WTC11 (cell line): ENCODE measurements around the gene CIC. TPM values are rescaled to one million over a fixed set of nuclear protein-coding genes. Genes with fewer than 3 reads are reported as not detected.

ENCODE experiments used
- ATAC-seq: fragments of 200-7000 bp; cut with Tn5 transposase; 2 replicates; pipeline ENCODE4 v1.10.0; 2021; ENCODE audit warnings: mild to moderate bottlenecking, moderate library complexity
- CTCF ChIA-PET: fragments of 300-600 bp; sonication (Branson Sonifier 250); formaldehyde crosslinking; loops from one replicate; lab custom pipeline; 2021; ENCODE audit warnings: antibody characterized with exemption; lab: Charles Lee
- POLR2A ChIA-PET: fragments of 350-600 bp; sonication (Branson Sonifier 250); formaldehyde crosslinking; loops from one replicate; lab custom pipeline; 2021; ENCODE audit warnings: antibody characterized with exemption; lab: Charles Lee
- DNase-seq: peaks from one replicate; pipeline ENCODE4 v3.0.0; 2021; ENCODE audit warnings: low spot score
- H3K27ac Mint-ChIP-seq: 2 replicates; pipeline ENCODE4 v1.8.0; 2021; ENCODE audit warnings: mixed read lengths
- H3K27me3 Mint-ChIP-seq: 2 replicates; pipeline ENCODE4 v1.8.0; 2021; ENCODE audit warnings: low read depth, mild to moderate bottlenecking, moderate library complexity, mixed read lengths
- H3K36me3 Mint-ChIP-seq: 2 replicates; pipeline ENCODE4 v1.8.0; 2021; ENCODE audit warnings: mixed read lengths
- H3K4me1 Mint-ChIP-seq: 2 replicates; pipeline ENCODE4 v1.8.0; 2022; ENCODE audit warnings: mixed read lengths
- H3K4me3 Mint-ChIP-seq: 2 replicates; pipeline ENCODE4 v1.8.0; 2021; ENCODE audit warnings: mild to moderate bottlenecking, moderate library complexity, mixed read lengths
- H3K9me3 Mint-ChIP-seq: 2 replicates; pipeline ENCODE4 v1.8.0; 2021; ENCODE audit warnings: mixed read lengths
- AFF4 ChIP-seq: sonication (generic); formaldehyde crosslinking; IDR thresholded peaks from 2 replicates; pipeline ENCODE4 v1.8.1; 2023; ENCODE audit warnings: mild to moderate bottlenecking, missing genetic modification reagents, borderline replicate concordance
- ATF6 ChIP-seq: sonication (generic); formaldehyde crosslinking; IDR thresholded peaks from 2 replicates; pipeline ENCODE4 v1.8.1; 2023; ENCODE audit warnings: mild to moderate bottlenecking, missing genetic modification reagents
- CBFB ChIP-seq: sonication (generic); formaldehyde crosslinking; IDR thresholded peaks from 2 replicates; pipeline ENCODE4 v1.8.1; 2022; ENCODE audit warnings: mild to moderate bottlenecking, low read depth, missing genetic modification reagents
- CREM ChIP-seq: sonication (generic); formaldehyde crosslinking; IDR thresholded peaks from 2 replicates; pipeline ENCODE4 v1.8.1; 2022; ENCODE audit warnings: mild to moderate bottlenecking, missing genetic modification reagents, moderate library complexity
- E2F5 ChIP-seq: sonication (generic); formaldehyde crosslinking; IDR thresholded peaks from 2 replicates; pipeline ENCODE4 v1.8.1; 2022; ENCODE audit warnings: mild to moderate bottlenecking, moderate library complexity, missing genetic modification reagents
- ESRRA ChIP-seq: sonication (generic); formaldehyde crosslinking; IDR thresholded peaks from 2 replicates; pipeline ENCODE4 v1.8.1; 2022; ENCODE audit warnings: mild to moderate bottlenecking, missing genetic modification reagents, borderline replicate concordance
- FOXJ3 ChIP-seq: sonication (generic); formaldehyde crosslinking; IDR thresholded peaks from 2 replicates; pipeline ENCODE4 v1.9.0; 2021; ENCODE audit warnings: missing genetic modification reagents, mild to moderate bottlenecking, borderline replicate concordance
- FOXK1 ChIP-seq: sonication (generic); formaldehyde crosslinking; IDR thresholded peaks from 2 replicates; pipeline ENCODE4 v1.8.0; 2022; ENCODE audit warnings: mild to moderate bottlenecking, moderate library complexity, missing genetic modification reagents
- GABPB1 ChIP-seq: sonication (generic); formaldehyde crosslinking; IDR thresholded peaks from 2 replicates; pipeline ENCODE4 v1.8.1; 2023; ENCODE audit warnings: mild to moderate bottlenecking, missing genetic modification reagents
- JUN ChIP-seq: sonication (generic); formaldehyde crosslinking; IDR thresholded peaks from 2 replicates; pipeline ENCODE4 v1.8.0; 2023; ENCODE audit warnings: mild to moderate bottlenecking, missing genetic modification reagents
- OVOL2 ChIP-seq: fragments of 250-450 bp; sonication (Bioruptor Pico); IDR thresholded peaks from 2 replicates; pipeline ENCODE4 v1.9.0; 2021; ENCODE audit warnings: mild to moderate bottlenecking, borderline replicate concordance
- SMAD4 ChIP-seq: sonication (generic); formaldehyde crosslinking; IDR thresholded peaks from 2 replicates; pipeline ENCODE4 v1.8.0; 2022; ENCODE audit warnings: mild to moderate bottlenecking, missing genetic modification reagents
- SP1 ChIP-seq: sonication (generic); formaldehyde crosslinking; conservative IDR thresholded peaks from 2 replicates; pipeline ENCODE4 v1.8.1; 2022; ENCODE audit warnings: missing genetic modification reagents
- TEAD4 ChIP-seq: sonication (generic); formaldehyde crosslinking; IDR thresholded peaks from 2 replicates; pipeline ENCODE4 v1.8.0; 2022; ENCODE audit warnings: mild to moderate bottlenecking, missing genetic modification reagents
- TP53 ChIP-seq: sonication (generic); formaldehyde crosslinking; IDR thresholded peaks from 2 replicates; pipeline ENCODE4 v1.8.1; 2023; ENCODE audit warnings: mild to moderate bottlenecking, missing genetic modification reagents
- USF1 ChIP-seq: sonication (generic); formaldehyde crosslinking; IDR thresholded peaks from 2 replicates; pipeline ENCODE4 v1.8.0; 2022; ENCODE audit warnings: mild to moderate bottlenecking, missing genetic modification reagents
- USF2 ChIP-seq: sonication (generic); formaldehyde crosslinking; IDR thresholded peaks from 2 replicates; pipeline ENCODE4 v1.8.1; 2023; ENCODE audit warnings: mild to moderate bottlenecking, missing genetic modification reagents, moderate library complexity
- ZBTB21 ChIP-seq: sonication (generic); formaldehyde crosslinking; IDR thresholded peaks from 2 replicates; pipeline ENCODE4 v1.8.1; 2023; ENCODE audit warnings: mild to moderate bottlenecking, missing genetic modification reagents, borderline replicate concordance
- ZMAT4 ChIP-seq: fragments of 250-450 bp; sonication (Bioruptor Pico); IDR thresholded peaks from 2 replicates; pipeline ENCODE4 v1.9.0; 2021; ENCODE audit warnings: mild to moderate bottlenecking
- ZNF281 ChIP-seq: sonication (generic); formaldehyde crosslinking; IDR thresholded peaks from 2 replicates; pipeline ENCODE4 v1.8.0; 2023; ENCODE audit warnings: mild to moderate bottlenecking, missing genetic modification reagents
- ZNF512 ChIP-seq: sonication (generic); formaldehyde crosslinking; IDR thresholded peaks from 2 replicates; pipeline ENCODE4 v1.8.1; 2022; ENCODE audit warnings: missing genetic modification reagents, borderline replicate concordance
- ZNF671 ChIP-seq: fragments of 250-450 bp; sonication (Bioruptor Pico); IDR thresholded peaks from 2 replicates; pipeline ENCODE4 v1.8.0; 2021; ENCODE audit warnings: mild to moderate bottlenecking
- total RNA-seq: library from RNA; stranded (reverse); gene quantifications from 3 replicates; pipeline ENCODE4 v1.2.3, GENCODE V29; 2021

Gene CIC
- total RNA-seq, 1 experiment from 2014 or later, result 55.8 TPM

- TF ChIP-seq AFF4 (CRISPR knock-in tag) (no peak), FOXK1 (peak; percentile 56; the same call in 1 of the 2 replicates), USF2 (CRISPR knock-in tag) (peak; percentile 85), ESRRA (no peak), E2F5 (CRISPR knock-in tag) (no peak), ZNF671 (no peak), JUN (no peak), CBFB (CRISPR knock-in tag) (no peak), SMAD4 (CRISPR knock-in tag) (no peak), CREM (0 out of 2 replicates have a peak, but pooled peaks have one; percentile 26), USF1 (CRISPR knock-in tag) (peak; percentile 89), ZMAT4 (CRISPR knock-in tag) (no peak), ZNF281 (CRISPR knock-in tag) (no peak), SP1 (peak; percentile 68; the same call in 1 of the 2 replicates)
- TF ChIP-seq, all 79 proteins: peak for 7
Observed at GRCh38 chr19:42244347-42245220, 24.5 kb upstream of the CIC start (continued).

- ChIA-PET POLR2A (interaction anchor here (3.2 to 3.6 kb wide), 2 partner anchors 10 to 34 kb away, joined by 13 to 28 read pairs; partner anchors contain the start of gene ERF), CTCF (interaction anchor here (0.5 to 7.8 kb wide), 11 partner anchors 10 to 179 kb away, joined by 3 to 239 read pairs (median 5); partner anchors contain the start of gene ERF)
- no peaks in the 10 kb centered on the region for H3K27me3 Mint-ChIP-seq
- peak overlapping the region; percentile 89 for H3K4me3 Mint-ChIP-seq
- no peaks in the 10 kb centered on the region for H3K9me3 Mint-ChIP-seq
- no peak for DNase-seq
- ATAC-seq, result no peak
- H3K36me3 Mint-ChIP-seq, result peaks cover 4% of the 10 kb centered on the region; the same call in 1 of the 2 replicates
- H3K4me1 Mint-ChIP-seq, result peaks cover 38% of the 10 kb centered on the region
- H3K27ac Mint-ChIP-seq, result peak overlapping the region; percentile 92; the same call in 1 of the 2 replicates
- TF ChIP-seq ZBTB21 (CRISPR knock-in tag) (no peak), ATF6 (CRISPR knock-in tag) (no peak), ZNF512 (CRISPR knock-in tag) (no peak), OVOL2 (CRISPR knock-in tag) (no peak), GABPB1 (no peak), TEAD4 (no peak), FOXJ3 (CRISPR knock-in tag) (no peak), TP53 (CRISPR knock-in tag) (no peak)
Observed at GRCh38 chr19:42245231-42245630, 23.8 kb upstream of the CIC start.
